ENCODE measurements around the gene SMAD4. TPM values are rescaled to one million over a fixed set of nuclear protein-coding genes. Genes with fewer than 3 reads are reported as not detected.

Gene SMAD4
- total and polyA plus RNA-seq, 7 donors: 16.4 to 143 (median 106) TPM

GRCh38 chr18:51064256-51064655, 34.2 kb downstream of the SMAD4 start:
- Histone ChIP-seq H3K36me3 (peaks cover 0 to 68% (median 5%) of the 10 kb centered on the region in 4 donors), H3K9me3 (no peaks in the 10 kb centered on the region), H3K27me3 (no peaks in the 10 kb centered on the region), H3K4me1 (peaks cover 0 to 51% (median 24%) of the 10 kb centered on the region in 4 donors), H3K4me3 (no peak overlapping the region), H3K27ac (peak overlapping the region in 2 of 4 donors; percentile 76 to 77)
- DNase-seq: no peak
- intact Hi-C loops (cut with DNase I): loop anchor here (10.0 kb wide), 1 partner anchor 131 kb away; the partner anchor contains the start of gene MEX3C
- TF ChIP-seq, protein P1, sequence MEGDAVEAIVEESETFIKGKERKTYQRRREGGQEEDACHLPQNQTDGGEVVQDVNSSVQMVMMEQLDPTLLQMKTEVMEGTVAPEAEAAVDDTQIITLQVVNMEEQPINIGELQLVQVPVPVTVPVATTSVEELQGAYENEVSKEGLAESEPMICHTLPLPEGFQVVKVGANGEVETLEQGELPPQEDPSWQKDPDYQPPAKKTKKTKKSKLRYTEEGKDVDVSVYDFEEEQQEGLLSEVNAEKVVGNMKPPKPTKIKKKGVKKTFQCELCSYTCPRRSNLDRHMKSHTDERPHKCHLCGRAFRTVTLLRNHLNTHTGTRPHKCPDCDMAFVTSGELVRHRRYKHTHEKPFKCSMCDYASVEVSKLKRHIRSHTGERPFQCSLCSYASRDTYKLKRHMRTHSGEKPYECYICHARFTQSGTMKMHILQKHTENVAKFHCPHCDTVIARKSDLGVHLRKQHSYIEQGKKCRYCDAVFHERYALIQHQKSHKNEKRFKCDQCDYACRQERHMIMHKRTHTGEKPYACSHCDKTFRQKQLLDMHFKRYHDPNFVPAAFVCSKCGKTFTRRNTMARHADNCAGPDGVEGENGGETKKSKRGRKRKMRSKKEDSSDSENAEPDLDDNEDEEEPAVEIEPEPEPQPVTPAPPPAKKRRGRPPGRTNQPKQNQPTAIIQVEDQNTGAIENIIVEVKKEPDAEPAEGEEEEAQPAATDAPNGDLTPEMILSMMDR (IDR thresholded peaks at IDR 0.05): no peak
- TF ChIP-seq EP300 (IDR thresholded peaks at IDR 0.05): no peak
- TF ChIP-seq POLR2A (IDR thresholded peaks at IDR 0.05): no peak
- TF ChIP-seq POLR2AphosphoS5 (IDR thresholded peaks at IDR 0.05): no peak

GRCh38 chr18:51066273-51066672, 36.3 kb downstream of the SMAD4 start:
- no peak overlapping the region for H3K4me3 ChIP-seq
- H3K27ac ChIP-seq: peak overlapping the region in 3 of 4 donors; percentile 24 to 77 (median 76)
- TF ChIP-seq EP300 (IDR thresholded peaks at IDR 0.05) (peak in 2 of 4 donors; percentile 13 to 47), POLR2AphosphoS5 (IDR thresholded peaks at IDR 0.05) (peak in 2 of 4 donors; percentile 49 to 69), POLR2A (IDR thresholded peaks at IDR 0.05) (no peak)
- H3K36me3 ChIP-seq: peaks cover 0 to 61% (median 4%) of the 10 kb centered on the region in 4 donors
- peaks cover 0 to 62% (median 31%) of the 10 kb centered on the region in 4 donors for H3K4me1 ChIP-seq
- no peaks in the 10 kb centered on the region for H3K9me3 ChIP-seq
- intact Hi-C loops (cut with DNase I): loop anchor here (10.0 kb wide), 1 partner anchor 129 kb away; the partner anchor contains the start of gene MEX3C
- WGBS, 2 donors: 87 to 93% methylated on average over 4 of the region's 4 CpGs
- H3K27me3 ChIP-seq: no peaks in the 10 kb centered on the region
- DNase-seq: no peak

- peaks cover 0 to 53% (median 3%) of the 10 kb centered on the region in 4 donors for H3K36me3 ChIP-seq
Observed at GRCh38 chr18:51068105-51068504, 38.1 kb downstream of the SMAD4 start.

DNA sequence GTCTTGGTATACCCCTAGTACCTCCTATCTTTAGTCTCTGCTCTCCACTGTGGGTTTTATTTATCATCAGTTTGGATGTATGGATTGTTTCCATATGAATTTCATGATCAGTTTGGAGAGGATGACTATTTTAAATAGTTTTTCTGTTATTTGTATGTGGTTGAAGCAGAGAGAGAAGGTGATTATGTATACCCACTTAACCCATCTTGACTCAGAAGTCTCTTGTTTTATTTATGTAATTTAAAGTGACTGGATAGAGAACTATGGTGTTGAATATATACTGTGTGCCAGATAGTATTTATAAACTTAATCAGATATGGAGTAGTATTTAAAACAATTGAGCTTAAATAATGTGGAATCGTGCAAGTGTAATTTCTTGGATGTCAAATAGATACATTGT, 39.9 kb downstream of the SMAD4 start:
- 94 to 96% methylated on average over 1 of the region's 1 CpG for WGBS, 2 donors
- no peak for TF ChIP-seq EP300 (IDR thresholded peaks at IDR 0.05)
- TF ChIP-seq POLR2A (IDR thresholded peaks at IDR 0.05): no peak
- TF ChIP-seq, protein P1 (IDR thresholded peaks at IDR 0.05): no peak
- TF ChIP-seq POLR2AphosphoS5 (IDR thresholded peaks at IDR 0.05): no peak
- DNase-seq: no peak
- Histone ChIP-seq H3K27ac (peak overlapping the region in 2 of 4 donors; percentile 76 to 77), H3K36me3 (peaks cover 0 to 53% (median 3%) of the 10 kb centered on the region in 4 donors), H3K9me3 (no peaks in the 10 kb centered on the region), H3K27me3 (no peaks in the 10 kb centered on the region), H3K4me3 (no peak overlapping the region), H3K4me1 (peaks cover 0 to 59% (median 34%) of the 10 kb centered on the region in 4 donors)
- intact Hi-C loops (cut with DNase I): loop anchor here (10.0 kb wide), 1 partner anchor 125 kb away; the partner anchor contains the start of gene MEX3C

More at GRCh38 chr18:51068105-51068504, 38.1 kb downstream of the SMAD4 start:
- intact Hi-C loops (cut with DNase I): loop anchor here (10.0 kb wide), 1 partner anchor 127 kb away; the partner anchor contains the start of gene MEX3C
- DNase-seq: no peak
- H3K9me3 ChIP-seq: no peaks in the 10 kb centered on the region
- H3K27me3 ChIP-seq: no peaks in the 10 kb centered on the region
- peaks cover 0 to 66% (median 35%) of the 10 kb centered on the region in 4 donors for H3K4me1 ChIP-seq
- TF ChIP-seq POLR2AphosphoS5 (IDR thresholded peaks at IDR 0.05): peak in 3 of 4 donors; percentile 6 to 37 (median 20)
- TF ChIP-seq POLR2A (IDR thresholded peaks at IDR 0.05): no peak
- TF ChIP-seq, protein P1 (IDR thresholded peaks at IDR 0.05): no peak
- TF ChIP-seq EP300 (IDR thresholded peaks at IDR 0.05): peak in 2 of 4 donors; percentile 37 to 53
- H3K27ac ChIP-seq: peak overlapping the region in 3 of 4 donors; percentile 5 to 77 (median 76)
- no peak overlapping the region for H3K4me3 ChIP-seq
- 21 to 65% methylated on average over 4 of the region's 4 CpGs for WGBS, 2 donors

- Histone ChIP-seq H3K4me3 (no peak overlapping the region), H3K9me3 (no peaks in the 10 kb centered on the region), H3K36me3 (peaks cover 0 to 48% (median 0%) of the 10 kb centered on the region in 4 donors), H3K4me1 (peaks cover 0 to 63% (median 38%) of the 10 kb centered on the region in 4 donors), H3K27me3 (no peaks in the 10 kb centered on the region), H3K27ac (peak overlapping the region in 2 of 4 donors; percentile 76 to 77)
- TF ChIP-seq POLR2A (IDR thresholded peaks at IDR 0.05) (no peak), EP300 (IDR thresholded peaks at IDR 0.05) (no peak), POLR2AphosphoS5 (IDR thresholded peaks at IDR 0.05) (no peak)
- TF ChIP-seq, protein P1 (IDR thresholded peaks at IDR 0.05): no peak
- intact Hi-C loops (cut with DNase I): no loop called here
- DNase-seq: no peak
- 94 to 95% methylated on average over 2 of the region's 2 CpGs for WGBS, 2 donors
Observed at GRCh38 chr18:51070545-51070944, 40.5 kb downstream of the SMAD4 start.
